Tibial nerve (tissue), 4 donors: Measurements from ENCODE around the gene VASP.

Experiments
- CTCF ChIP-seq, 5 experiments: fragments of 200-600 bp in 3 of 5; fragments of 450-650 bp in 2 of 5; sonication (generic) in 3 of 5; IDR thresholded peaks; one replicate each; pipeline ENCODE4 v1.5.1; 2016 to 2019; ENCODE audit warnings: antibody characterized with exemption in 5 of 5, mild to moderate bottlenecking in 3 of 5, moderate library complexity in 2 of 5
- EP300 ChIP-seq, 2 donors: sonication (generic); formaldehyde crosslinking; IDR thresholded peaks; one replicate each; pipeline ENCODE4 v1.6.1; 2017; ENCODE audit warnings: antibody characterized with exemption in 2 of 2, mild to moderate bottlenecking in 1 of 2

GRCh38 chr19:45468803-45469131 lies 38.5 kb upstream of the VASP start:
- no peak for TF ChIP-seq CTCF (IDR thresholded peaks at IDR 0.05)
- no peak for TF ChIP-seq EP300 (IDR thresholded peaks at IDR 0.05)
